Astrocyte of the hippocampus (primary cell): Measurements from ENCODE around the gene HDDC2.

Experiments used
- DNase-seq: peaks from one replicate; pipeline ENCODE4 v3.0.0; 2011; ENCODE audit warnings: low read depth, low spot score

Gene HDDC2, protein sequence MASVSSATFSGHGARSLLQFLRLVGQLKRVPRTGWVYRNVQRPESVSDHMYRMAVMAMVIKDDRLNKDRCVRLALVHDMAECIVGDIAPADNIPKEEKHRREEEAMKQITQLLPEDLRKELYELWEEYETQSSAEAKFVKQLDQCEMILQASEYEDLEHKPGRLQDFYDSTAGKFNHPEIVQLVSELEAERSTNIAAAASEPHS

DNA sequence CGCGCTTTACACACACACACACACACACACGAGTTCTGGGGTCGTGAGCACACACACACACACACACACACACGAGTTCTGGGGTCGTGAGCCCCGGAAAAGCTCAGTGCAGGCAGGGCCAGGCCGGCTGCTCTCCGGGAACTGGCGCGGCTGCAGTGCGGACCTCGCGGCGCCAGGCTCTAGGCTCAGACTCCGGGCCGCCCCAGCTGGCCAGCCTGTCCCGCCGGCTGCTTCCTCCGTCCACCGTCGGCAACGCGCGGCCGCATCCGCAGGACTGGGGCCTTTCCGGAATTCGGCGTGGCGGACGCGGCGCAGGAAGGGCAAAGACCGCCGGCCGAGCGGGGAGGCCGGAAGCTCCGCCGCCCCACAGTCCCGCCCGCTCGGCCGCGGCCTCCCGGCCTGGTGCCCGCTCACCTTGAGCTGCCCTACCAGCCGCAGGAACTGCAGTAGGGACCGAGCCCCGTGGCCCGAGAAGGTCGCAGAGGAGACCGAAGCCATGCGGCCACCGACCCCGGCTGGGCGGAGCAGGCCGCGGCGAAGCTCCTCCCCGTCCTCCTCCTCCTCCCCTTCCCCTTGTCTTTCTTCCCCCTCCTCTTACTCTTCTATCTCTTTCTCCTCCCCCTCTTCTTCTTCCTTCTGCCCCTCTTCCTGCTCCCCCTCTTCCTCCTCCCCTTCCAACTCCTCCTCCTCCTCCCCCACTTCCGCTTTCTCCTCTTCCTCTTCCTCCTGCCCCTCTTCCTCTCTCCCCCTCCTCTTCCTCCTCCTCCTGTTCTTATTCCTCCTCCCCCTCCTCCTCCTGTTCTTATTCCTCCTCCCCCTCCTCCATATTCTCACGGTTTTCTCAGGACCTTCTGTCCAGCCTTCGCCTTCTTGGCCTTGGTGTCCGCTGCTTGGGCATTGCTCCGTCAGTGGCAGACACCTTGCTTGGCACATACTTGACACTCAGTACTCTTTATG is at the start of gene HDDC2:
Gene HDDC2, minus strand, starts transcription at position 533 of the 957 bp plus-strand sequence. Its CDS starts 35 bp downstream, at position 498.
- DNase-seq, result peak; percentile 89

DNA sequence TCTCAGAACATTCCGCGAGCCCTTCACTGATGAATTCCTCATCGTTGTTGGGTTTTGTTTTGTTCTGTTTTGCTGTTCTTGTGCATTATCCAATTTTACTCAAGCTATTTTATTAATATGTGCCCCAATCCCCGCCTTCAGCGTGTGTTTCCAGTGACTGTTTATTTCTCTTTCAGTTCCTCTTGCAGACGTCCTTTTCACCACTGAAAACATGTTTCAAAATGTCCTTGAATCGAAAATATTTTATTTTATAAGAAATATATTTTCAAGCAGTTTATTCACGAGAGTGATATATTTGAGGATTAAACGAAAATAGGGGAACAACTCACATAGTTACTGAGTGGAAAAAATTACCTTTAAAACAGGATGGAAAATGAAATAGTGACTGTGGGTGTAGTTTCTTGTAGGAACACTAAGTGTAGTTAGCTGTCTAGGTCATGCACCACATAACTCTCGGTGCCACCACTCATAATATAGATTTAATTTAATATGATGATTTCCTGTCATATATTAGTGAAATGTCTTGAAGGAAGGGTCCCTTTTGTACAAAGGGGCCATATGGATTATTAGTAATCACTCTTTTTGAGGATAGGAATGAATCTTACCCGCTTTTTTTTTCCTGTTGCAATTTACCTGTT is 45.3 kb upstream of the HDDC2 start:
- DNase-seq, result no peak

DNA sequence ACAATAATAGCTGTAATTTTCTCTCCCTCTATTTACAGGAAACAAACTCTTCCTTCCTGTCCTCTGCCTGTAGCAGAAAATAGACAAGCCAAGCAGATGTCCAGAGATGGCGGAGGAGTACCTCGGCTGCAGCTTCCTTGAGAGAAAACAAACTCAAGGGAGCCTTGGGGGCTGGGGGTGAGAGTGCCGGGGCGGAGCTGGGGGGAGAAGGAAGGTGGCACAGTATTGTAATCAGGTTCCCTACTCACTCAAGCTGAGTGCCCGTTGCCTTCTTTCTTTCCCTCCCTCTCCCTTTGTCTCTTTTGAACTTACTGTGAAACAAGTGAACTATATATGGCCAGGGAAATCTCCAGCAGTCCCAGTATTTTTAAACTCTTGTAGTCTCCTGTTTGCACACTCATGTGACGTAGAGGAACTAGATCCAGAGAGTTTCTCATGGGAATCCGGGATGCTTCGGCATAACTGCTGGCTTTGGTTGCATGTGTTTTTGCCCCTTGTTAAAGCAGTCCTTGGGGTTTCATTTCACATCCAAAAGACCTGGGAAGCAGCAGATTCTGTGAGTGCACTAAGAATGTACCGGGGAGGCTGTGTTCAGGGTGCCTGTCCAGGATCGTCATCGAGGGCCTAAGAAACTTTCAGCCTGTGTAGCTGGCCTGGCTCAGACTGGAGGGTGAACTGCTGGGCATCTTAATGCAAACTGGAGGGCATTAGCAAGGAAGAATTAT is 44.6 kb upstream of the HDDC2 start:
- DNase-seq, result no peak

DNA sequence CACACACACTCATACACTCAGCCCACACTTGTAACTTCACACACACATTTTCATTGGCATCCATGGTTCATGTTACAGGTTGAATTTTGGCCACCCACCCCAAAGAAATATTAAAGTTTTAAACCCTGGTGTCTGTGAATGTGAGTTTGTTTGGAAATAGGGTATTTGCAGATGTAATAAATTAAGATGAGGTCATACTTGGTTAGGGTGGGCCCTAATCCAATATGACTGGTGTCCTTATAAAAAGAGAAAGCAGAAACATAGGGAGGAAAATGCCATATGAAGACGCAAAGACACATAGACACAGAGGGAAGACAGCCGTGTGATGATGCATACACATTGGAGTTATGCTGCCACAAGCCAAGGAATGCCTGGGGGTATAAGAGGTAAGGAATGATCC is 39.7 kb upstream of the HDDC2 start:
- no peak for DNase-seq

DNA sequence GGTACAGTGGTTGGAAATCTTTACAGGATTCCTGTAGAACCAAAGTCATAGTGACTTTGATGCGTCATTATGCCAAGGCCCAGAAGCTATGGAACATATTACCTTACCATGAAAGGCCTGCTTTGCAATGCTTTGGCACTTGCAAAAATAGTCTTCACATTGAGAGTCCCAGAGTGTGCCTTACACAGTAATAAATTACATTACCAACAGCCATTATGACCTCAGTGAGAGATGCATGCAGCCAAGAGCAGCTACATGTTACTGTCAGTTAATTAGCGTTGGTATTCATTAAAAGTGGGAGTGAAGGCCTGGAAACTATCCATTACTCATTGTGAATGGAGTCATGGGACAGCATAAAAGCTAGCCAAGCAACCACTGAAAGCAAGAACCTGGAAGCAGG is 39.2 kb upstream of the HDDC2 start:
- DNase-seq, result no peak

DNA sequence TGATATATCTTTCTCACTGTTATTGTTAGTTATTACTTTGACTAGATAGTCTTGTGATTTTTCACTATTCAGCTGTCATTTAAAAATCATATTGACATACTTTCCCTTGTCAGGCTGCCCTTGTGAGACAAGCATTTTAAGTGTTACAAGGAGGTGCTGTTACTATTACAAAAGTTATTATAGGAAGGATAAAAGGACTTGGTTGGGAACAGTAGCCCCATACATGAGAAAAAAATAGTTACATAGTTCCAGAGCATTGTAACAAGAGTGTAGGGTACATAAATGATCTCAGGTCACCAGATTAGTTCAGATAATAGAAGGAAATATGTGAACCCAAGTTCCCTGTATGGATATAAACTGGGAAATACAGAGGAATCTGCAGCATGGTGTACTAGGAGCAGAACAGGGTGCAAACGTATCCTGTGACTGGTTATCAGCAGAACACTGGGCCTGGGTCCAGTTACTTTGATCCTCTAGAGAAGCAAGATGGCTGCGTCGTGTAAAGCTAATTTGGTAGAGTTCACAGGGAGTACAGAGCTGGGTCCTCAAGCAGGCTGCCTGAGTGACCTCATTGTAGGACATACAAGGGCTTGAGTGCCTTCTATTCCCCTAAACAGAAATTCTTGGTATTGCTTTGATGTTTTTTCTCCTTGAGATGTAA is 38.5 kb upstream of the HDDC2 start:
- DNase-seq, result no peak

DNA sequence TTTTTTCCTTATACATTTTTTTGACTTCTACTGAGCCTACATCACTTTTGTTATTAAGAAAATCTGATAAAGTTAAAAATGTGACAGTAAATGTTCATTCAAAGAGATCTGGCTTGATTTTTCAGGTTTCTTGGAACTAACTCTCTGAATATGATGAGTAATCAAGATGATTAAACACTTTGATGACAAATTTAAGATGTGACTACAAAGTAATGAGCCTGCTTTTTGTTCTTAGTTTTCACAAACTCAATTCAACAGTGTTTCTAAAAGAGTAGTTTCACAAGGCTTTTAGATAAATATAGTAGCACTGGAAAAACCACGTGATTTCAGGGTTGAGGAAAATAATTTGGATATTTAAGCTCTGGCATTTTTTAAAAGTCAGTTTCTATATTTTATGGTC is 37.9 kb upstream of the HDDC2 start:
- DNase-seq, result no peak

DNA sequence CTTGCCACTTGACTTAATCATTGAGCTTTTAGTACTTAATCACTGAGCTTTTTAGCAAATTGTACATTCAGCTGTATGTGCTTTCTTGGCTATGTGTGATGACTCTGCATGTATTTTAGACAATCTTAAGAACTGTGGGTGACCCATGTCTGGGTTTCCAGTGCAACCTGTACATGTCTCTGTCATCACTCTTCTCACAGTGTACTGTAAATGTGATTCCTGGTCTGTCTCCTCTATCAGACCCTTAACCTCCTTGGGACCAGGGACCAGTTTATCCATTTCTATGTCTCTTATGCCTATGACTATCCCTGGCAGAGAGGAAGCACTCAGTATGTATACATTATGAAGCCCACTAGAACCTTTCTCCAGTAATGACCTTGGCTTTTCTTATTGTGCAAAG is 36.6 kb upstream of the HDDC2 start:
- DNase-seq, result no peak

DNA sequence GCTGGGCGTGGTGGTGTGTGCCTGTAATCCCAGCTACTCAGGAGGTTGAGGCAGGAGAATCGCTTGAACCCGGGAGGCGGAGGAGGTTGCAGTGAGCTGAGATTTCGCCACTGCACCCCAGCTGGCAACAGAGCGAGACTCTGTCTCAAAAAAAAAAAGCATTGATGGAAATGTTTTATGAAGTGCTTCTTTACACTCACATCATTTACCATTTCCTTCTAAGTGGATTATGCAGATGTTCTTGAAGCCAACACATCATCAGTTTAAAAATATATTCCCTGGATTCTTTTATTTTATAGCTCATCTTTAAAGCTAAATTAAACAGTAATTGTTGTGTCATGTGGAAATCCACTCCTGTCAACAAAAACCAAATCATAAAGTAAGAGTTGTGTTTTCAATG is 35.9 kb upstream of the HDDC2 start:
- DNase-seq, result no peak

DNA sequence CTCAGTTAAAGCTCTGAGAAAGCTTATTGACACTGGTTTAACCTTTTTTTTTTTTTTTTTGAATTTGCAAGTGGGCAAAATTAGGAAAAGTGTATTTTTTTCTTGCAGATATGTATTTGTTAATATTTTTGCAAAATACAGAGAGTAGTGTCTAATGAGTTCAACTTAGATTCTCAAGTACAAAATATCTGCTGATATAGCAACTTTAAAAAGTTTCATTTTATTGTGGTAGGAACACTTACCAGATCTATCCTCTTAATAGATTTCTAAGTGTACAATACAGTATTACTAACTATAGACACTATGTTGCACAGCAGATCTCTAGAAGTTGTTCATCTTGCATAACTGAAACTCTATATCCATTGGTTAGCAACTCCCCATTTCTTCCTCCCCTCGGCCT is 30.9 kb upstream of the HDDC2 start:
- DNase-seq, result no peak

DNA sequence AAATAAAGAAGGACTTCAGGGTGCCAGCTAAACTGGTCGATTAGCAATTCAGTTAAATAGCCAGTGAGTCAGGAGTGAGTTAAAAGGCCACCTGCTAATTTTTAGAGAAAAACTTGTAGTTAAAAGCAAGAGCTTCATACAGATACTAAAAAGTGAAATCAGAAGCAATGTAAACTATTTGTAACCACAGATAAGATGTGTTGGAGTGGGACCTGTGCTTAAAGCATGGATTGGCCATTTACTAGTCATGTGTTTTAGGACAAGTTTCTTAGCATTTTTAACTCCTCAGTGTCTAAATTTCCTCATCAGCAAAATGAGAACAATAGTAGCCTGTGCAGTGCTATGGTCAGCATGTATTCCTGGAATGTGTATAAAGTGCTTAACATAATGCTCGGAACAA is 23.8 kb upstream of the HDDC2 start:
- DNase-seq, result peak; percentile 11

DNA sequence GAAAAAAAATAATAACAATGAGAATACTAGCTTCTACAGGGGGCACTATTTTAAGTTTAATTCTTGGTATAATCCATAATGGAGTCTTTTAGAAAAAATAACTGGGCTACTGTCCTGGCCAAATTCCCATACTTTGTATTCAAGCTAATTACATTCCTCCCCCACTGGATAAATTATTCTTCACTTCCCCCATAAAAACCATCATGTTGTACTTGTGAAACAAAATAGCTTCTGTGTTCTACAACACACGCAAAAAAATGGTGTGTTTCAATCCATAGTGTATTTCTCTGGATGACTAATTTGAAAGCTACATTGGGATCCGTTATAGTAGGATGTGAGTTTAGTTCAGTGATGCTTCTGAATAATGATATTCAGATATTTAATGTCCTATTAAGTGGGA is 21.6 kb upstream of the HDDC2 start:
- DNase-seq, result no peak

DNA sequence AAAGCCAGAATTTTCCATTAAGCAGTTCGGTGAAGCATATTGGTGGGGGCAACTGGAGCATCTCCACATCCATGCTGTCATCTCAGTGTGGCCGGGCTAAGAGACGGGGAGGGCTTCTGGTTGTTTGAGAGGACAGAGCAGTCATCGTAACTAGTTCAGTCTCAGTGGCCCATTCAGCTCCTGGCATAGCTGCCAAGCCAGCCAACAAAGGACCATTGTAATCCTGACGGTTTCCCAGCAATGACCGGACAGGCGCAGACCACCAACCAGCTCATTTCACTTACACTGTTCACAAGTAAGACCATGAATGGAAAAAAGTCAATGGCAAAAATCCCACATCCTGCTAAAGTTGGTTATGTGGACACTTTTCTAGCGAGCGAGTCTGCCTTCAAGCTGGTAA is 14.9 kb upstream of the HDDC2 start:
- peak; percentile 79 for DNase-seq

DNA sequence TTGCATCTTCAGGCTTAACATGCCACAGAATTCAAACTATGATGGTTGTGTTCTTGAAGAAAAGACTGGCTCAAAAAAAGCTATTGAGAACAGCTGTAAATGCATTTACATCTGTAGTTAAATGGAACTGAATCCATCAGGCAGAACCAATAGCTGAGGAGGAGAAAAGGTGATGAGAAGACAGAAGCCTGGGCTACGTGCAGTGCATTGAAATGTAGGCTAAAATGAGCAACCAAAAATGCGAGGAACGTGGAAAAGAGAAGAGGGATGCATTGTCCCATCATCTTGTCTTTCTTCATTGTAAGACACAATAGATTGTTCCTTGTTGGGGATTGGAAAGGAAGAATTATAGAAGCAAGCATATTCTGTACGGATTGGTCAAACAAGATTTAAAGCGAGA is 13.8 kb upstream of the HDDC2 start:
- DNase-seq, result no peak

DNA sequence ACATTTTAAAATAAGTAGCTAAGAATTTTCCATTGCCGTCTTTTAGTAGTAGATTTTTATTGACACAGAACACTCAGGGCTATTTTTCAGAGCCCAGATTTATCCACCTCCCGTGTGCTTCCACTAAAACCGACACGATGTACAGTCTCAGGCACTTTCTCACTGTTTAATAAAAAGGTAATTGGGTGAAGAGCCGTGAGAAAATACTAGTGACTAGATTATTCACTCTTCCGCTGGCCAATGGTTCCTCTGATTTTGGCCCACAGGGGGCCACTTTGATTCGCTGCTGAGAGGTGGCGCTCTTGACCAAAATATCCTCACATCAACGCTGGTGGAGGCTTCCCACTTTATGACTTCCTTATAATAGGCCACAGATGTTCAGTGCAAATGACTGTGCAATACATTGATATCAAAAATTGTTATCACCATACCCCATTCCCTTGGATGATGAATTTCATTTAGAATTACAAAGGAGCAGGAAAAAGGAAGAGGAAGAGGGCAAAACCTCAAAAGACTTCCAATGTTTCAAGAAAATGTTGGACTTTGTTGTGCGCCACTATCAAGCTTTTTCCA is 12.3 kb upstream of the HDDC2 start:
- peak; percentile 83 for DNase-seq

DNA sequence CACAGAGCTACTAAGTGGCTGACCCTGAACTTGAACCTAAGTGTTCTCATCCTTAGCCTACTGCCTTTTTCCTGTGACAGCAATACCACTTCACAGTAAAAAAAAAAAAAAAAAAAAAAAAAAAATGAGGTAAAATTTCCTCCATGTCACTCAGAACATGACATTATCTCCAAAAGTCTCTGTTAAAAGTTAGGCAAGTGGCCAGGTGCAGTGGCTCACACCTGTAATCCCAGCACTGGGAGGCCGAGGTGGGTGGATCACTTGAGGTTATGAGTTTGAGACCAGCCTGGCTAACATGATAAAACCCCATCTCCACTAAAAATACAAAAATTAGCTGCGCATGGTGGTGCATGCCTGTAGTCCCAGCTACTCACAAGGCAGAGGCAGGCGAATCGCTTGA is 11.2 kb upstream of the HDDC2 start:
- no peak for DNase-seq

DNA sequence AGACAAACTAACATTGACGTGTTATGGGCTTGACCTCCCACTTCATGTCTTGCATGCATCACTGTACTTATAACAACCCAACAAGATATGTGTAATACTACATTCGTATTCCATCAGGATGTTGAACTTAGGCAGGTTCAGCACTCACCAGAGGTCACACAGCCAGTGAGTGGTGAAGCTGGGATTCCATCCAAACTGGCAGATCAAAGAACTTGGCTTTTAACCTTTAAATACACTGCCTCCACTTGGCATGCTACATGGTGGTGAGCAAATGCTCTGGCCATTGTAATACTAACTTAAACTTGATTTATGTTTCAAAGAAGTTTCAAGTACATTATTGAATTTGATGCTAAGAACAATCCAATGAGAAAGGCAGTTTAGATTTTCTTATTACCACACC is 10.7 kb upstream of the HDDC2 start:
- DNase-seq, result no peak

DNA sequence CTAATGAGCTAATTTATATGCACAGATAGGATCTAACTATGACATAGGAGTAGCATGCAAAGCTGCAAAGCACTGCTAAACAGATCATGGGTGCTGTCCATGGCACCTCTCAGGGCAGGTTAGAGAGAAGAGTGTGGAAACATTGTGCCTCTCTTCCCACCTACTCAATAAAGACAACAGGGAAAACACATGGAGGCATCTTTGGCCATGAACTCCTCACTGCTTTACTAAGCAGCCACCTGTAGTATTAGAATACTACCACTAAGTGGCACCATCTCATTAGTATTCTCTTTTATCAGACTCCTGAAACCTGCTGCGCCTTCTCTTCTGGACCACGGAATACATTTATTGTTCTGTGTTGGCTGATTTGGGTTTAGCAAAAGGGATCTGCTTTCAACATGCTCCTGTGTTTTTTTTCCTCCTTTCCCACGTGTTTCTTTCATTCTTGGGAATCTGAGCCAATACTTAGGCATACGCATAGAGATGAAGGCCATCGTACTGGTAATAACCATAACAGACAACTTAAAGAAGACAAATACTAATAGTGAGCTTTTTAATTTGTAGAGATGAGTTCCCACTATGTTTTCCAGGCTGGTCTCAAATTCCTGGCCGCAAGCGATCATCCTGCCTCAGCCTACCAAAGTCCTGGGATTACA is 9.4 kb upstream of the HDDC2 start:
- peak; percentile 79 for DNase-seq

DNA sequence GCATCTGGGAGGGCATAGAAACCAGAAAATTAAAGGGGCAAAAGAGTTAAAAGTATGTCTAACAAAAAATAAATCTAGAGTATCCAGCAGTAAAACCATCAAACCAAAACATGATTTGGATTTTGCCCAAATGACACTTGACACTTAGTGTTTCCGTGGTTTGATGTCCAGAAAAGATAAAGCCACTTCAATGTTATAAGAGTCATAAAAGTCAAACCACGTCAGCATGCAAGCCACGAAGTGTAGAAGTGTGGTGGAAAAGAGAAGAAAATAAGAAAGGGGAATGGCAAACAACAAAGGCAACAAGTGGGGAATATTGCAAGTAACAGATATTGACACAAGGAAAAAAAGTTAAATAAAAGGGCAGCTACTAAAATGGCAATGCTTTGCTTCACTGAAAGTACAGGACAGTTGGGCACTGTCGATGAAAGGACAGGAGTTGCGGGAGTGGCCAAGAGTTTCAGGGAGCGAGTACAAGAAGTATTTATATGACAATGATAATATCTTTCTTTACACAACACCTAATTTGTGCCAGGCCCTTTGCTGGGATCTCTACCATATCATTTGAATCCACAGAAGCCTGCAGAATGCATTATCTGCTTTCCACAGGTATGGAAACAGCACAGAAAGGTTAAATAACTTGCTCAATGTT is 6.3 kb upstream of the HDDC2 start:
- DNase-seq, result no peak
